ENCODE results near the gene UBTD1. TPM values are rescaled to one million over a fixed set of nuclear protein-coding genes. Genes with fewer than 3 reads are reported as not detected.
"Not testable (repeated sequence)": the region's sequence is repeated elsewhere in the genome, so short reads cannot be mapped to it uniquely, and the experiment has no call there.

Gene UBTD1
- total RNA-seq, 2 donors from 2014 or later: 19.1 to 19.3 TPM

DNA sequence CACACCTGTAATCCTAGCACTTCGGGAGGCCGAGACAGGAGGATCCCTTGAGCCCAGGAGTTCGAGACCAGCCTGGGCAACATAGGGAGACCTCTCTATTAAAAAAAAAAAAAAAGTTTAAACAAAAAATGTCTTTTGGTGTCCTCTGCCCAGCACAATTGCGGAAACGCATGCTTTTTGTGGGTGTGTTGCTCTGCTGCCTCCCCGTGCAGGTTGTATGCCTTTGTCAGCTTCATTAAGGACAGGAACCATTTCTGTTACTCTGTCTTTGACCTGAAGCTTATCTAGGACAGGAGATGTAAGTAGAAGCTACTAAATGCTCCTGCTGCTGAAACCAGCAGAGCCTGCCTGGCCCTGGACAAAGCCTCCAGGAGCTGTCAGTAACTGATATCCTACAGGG is 52.5 kb downstream of the UBTD1 start:
- peaks cover 6% of the 10 kb centered on the region for H3K36me3 Mint-ChIP-seq (ENCODE audit: low read depth)
- no peaks in the 10 kb centered on the region for H3K27me3 Mint-ChIP-seq (ENCODE audit: insufficient read depth)
- TF ChIP-seq, protein P1, sequence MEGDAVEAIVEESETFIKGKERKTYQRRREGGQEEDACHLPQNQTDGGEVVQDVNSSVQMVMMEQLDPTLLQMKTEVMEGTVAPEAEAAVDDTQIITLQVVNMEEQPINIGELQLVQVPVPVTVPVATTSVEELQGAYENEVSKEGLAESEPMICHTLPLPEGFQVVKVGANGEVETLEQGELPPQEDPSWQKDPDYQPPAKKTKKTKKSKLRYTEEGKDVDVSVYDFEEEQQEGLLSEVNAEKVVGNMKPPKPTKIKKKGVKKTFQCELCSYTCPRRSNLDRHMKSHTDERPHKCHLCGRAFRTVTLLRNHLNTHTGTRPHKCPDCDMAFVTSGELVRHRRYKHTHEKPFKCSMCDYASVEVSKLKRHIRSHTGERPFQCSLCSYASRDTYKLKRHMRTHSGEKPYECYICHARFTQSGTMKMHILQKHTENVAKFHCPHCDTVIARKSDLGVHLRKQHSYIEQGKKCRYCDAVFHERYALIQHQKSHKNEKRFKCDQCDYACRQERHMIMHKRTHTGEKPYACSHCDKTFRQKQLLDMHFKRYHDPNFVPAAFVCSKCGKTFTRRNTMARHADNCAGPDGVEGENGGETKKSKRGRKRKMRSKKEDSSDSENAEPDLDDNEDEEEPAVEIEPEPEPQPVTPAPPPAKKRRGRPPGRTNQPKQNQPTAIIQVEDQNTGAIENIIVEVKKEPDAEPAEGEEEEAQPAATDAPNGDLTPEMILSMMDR (conservative IDR thresholded peaks at IDR 0.05): no peak
- WGBS, 2 experiments (ENCODE audit: insufficient coverage in 1 of 2, insufficient read length in 1 of 2): 85 to 90% methylated on average over 6 of the region's 6 CpGs
- no peak overlapping the region for H3K4me3 ChIP-seq (ENCODE audit: low read length)
- no peak for DNase-seq
- H3K36me3 ChIP-seq (ENCODE audit: control insufficient read depth, insufficient read depth, low read length): no peaks in the 10 kb centered on the region
- H3K27me3 ChIP-seq (ENCODE audit: control insufficient read depth, insufficient read depth, low read length, poor library complexity, severe bottlenecking): no peaks in the 10 kb centered on the region
- no peak overlapping the region for H3K27ac Mint-ChIP-seq
- H3K9me3 ChIP-seq (ENCODE audit: control insufficient read depth, low read length): peaks cover 11% of the 10 kb centered on the region
- peaks cover 12% of the 10 kb centered on the region for H3K9me3 Mint-ChIP-seq
- no peak overlapping the region for H3K27ac ChIP-seq (ENCODE audit: low read depth, low read length)
- H3K9ac ChIP-seq (ENCODE audit: extremely low read depth, low read length, poor library complexity, severe bottlenecking): no peak overlapping the region
- H3K4me3 Mint-ChIP-seq: no peak overlapping the region
- peaks cover 5% of the 10 kb centered on the region for H3K4me1 ChIP-seq (ENCODE audit: control insufficient read depth, insufficient read depth, low read length)
- peaks cover 20% of the 10 kb centered on the region for H3K4me1 Mint-ChIP-seq

DNA sequence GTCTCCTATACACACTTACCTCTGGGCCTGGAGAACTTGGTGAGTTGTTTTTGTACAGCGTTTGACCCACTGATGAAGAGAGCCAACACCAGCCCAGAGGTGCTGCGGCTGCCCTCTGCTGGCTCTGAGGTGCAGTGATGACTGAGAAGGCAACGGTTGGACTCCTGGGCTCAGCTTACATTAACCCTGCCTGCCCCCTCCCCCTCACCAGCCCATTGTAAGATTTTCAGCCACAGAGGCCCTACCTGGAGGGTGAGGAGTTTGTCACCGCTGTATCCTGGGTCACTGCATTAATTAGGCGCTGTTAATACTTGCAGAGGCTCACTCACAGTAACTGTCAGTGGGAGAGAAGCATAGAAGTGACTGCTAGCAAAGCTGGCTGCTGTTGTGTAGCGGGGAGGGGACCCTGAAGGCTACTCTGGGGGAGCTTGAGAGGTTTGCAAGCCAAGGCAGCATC is 54.9 kb downstream of the UBTD1 start:
- TF ChIP-seq, protein P1 (conservative IDR thresholded peaks at IDR 0.05): peak; percentile 91
- Histone ChIP-seq H3K9ac (ENCODE audit: extremely low read depth, low read length, poor library complexity, severe bottlenecking) (no peak overlapping the region), H3K4me1 (ENCODE audit: control insufficient read depth, insufficient read depth, low read length) (peaks cover 5% of the 10 kb centered on the region), H3K36me3 (ENCODE audit: control insufficient read depth, insufficient read depth, low read length) (no peaks in the 10 kb centered on the region), H3K27ac (ENCODE audit: low read depth, low read length) (no peak overlapping the region), H3K9me3 (ENCODE audit: control insufficient read depth, low read length) (peaks cover 11% of the 10 kb centered on the region), H3K27me3 (ENCODE audit: control insufficient read depth, insufficient read depth, low read length, poor library complexity, severe bottlenecking) (no peaks in the 10 kb centered on the region), H3K4me3 (ENCODE audit: low read length) (no peak overlapping the region)
- 16 to 50% methylated on average over 2 to 6 of the region's 6 CpGs for WGBS, 2 experiments (ENCODE audit: insufficient coverage in 1 of 2, insufficient read length in 1 of 2)
- DNase-seq: peak; percentile 96
- Mint-ChIP-seq H3K4me3 (no peak overlapping the region), H3K27ac (peak overlapping the region; percentile 81), H3K4me1 (peaks cover 20% of the 10 kb centered on the region), H3K27me3 (ENCODE audit: insufficient read depth) (no peaks in the 10 kb centered on the region), H3K36me3 (ENCODE audit: low read depth) (peaks cover 6% of the 10 kb centered on the region), H3K9me3 (peaks cover 12% of the 10 kb centered on the region)

DNA sequence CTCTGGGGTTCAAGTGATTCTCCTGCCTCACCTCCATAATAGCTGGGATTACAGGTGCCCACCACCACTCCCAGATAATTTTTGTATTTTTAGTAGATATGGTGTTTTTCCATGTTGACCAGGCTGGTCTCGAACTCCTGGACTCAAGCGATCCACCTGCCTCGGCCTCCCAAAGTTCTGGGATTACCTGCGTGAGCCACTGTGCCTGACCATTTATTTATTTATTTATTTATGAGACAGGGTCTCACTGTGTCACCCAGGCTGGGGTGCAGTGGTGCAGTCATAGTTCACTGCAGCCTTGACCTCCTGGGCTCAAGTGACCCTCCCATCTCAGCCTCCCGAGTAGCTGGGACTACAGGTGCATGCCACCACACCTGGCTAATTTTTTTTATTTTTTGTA is 55.6 kb downstream of the UBTD1 start:
- WGBS, 2 experiments (ENCODE audit: insufficient coverage in 1 of 2, insufficient read length in 1 of 2): 97% methylated on average over 5 of the region's 5 CpGs; no CpG with 5 or more reads in 1 of the 2 experiments
- H3K4me3 Mint-ChIP-seq, H3K27ac Mint-ChIP-seq: not testable (repeated sequence)

DNA sequence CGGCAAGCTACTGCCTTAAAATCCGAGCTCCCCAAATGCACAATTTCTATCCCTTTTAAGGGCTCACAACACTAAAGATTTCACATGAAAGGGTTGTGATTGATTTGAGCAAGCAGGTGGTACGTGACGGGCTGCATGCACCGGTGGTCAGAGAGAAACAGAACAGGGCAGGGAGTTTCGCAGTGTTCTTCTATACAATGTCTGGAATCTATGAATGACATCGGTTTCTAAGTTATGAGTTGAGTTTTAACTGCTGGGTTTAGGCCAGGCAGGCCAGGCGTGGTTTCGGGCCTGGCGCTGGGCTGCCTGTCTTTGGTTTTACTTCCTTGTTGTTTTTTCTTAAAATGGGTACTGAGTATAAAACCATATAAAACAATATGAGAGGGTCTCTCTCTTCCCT is 56.8 kb downstream of the UBTD1 start:
- WGBS, 2 experiments (ENCODE audit: insufficient coverage in 1 of 2, insufficient read length in 1 of 2): 100% methylated on average over 1 to 6 of the region's 10 CpGs
- DNase-seq; H3K27me3 ChIP-seq (ENCODE audit: control insufficient read depth, insufficient read depth, low read length, poor library complexity, severe bottlenecking): not testable (repeated sequence)

More for the DNA sequence above, 55.6 kb downstream of the UBTD1 start:
- H3K27me3 Mint-ChIP-seq (ENCODE audit: insufficient read depth); DNase-seq; H3K4me1 ChIP-seq (ENCODE audit: control insufficient read depth, insufficient read depth, low read length); H3K27ac ChIP-seq (ENCODE audit: low read depth, low read length); H3K4me3 ChIP-seq (ENCODE audit: low read length); H3K27me3 ChIP-seq (ENCODE audit: control insufficient read depth, insufficient read depth, low read length, poor library complexity, severe bottlenecking); H3K36me3 ChIP-seq (ENCODE audit: control insufficient read depth, insufficient read depth, low read length); H3K36me3 Mint-ChIP-seq (ENCODE audit: low read depth); H3K9ac ChIP-seq (ENCODE audit: extremely low read depth, low read length, poor library complexity, severe bottlenecking): not testable (repeated sequence)
- peaks cover 20% of the 10 kb centered on the region for H3K4me1 Mint-ChIP-seq
- peaks cover 11% of the 10 kb centered on the region for H3K9me3 ChIP-seq (ENCODE audit: control insufficient read depth, low read length)
- H3K9me3 Mint-ChIP-seq: peaks cover 12% of the 10 kb centered on the region

DNA sequence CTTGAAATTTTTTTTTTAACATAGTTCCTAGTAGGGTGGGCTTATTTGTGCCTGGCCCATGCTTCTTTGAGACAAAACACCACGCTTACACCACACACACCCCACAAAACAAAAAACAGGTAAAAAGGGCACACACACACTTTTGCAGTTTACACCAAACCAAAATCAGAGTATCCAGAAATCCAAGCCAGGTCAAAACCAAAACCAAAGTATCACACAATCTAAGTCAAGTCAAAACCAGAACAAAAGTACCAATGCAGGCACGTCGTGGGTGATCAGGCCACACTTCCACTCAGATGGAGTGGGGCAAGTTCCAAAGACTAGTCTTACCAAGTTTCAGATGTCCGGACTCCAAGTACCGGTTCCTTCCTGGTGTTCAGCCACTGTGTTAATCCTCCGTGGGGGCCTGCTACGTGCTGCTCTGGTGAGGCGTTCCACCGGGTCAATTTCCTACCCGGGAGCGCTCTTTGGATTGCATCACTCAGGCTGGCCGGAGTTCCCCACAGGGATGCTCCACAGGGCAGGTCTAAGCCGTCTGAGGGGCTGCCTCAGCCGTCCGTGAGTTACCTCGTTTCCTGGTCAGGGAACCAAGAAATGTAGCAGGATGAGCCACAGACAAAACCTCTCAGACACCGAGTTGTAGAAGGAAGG is 62.1 kb downstream of the UBTD1 start:
- 94 to 95% methylated on average over 16 to 17 of the region's 17 CpGs for WGBS, 2 experiments (ENCODE audit: insufficient coverage in 1 of 2, insufficient read length in 1 of 2)
- H3K27ac ChIP-seq (ENCODE audit: low read depth, low read length): not testable (repeated sequence)

More for the DNA sequence above, 56.8 kb downstream of the UBTD1 start:
- not testable (repeated sequence) for H3K9ac ChIP-seq (ENCODE audit: extremely low read depth, low read length, poor library complexity, severe bottlenecking); H3K4me1 ChIP-seq (ENCODE audit: control insufficient read depth, insufficient read depth, low read length); H3K4me3 ChIP-seq (ENCODE audit: low read length); H3K36me3 ChIP-seq (ENCODE audit: control insufficient read depth, insufficient read depth, low read length); H3K27ac Mint-ChIP-seq; H3K27ac ChIP-seq (ENCODE audit: low read depth, low read length); H3K4me3 Mint-ChIP-seq; H3K36me3 Mint-ChIP-seq (ENCODE audit: low read depth); H3K27me3 Mint-ChIP-seq (ENCODE audit: insufficient read depth)
- Mint-ChIP-seq H3K9me3 (peaks cover 18% of the 10 kb centered on the region), H3K4me1 (peaks cover 10% of the 10 kb centered on the region)
- H3K9me3 ChIP-seq (ENCODE audit: control insufficient read depth, low read length): peaks cover 11% of the 10 kb centered on the region

More for the DNA sequence above, 62.1 kb downstream of the UBTD1 start:
- not testable (repeated sequence) for H3K4me3 Mint-ChIP-seq; H3K4me1 ChIP-seq (ENCODE audit: control insufficient read depth, insufficient read depth, low read length); H3K27me3 Mint-ChIP-seq (ENCODE audit: insufficient read depth); H3K27me3 ChIP-seq (ENCODE audit: control insufficient read depth, insufficient read depth, low read length, poor library complexity, severe bottlenecking); H3K27ac Mint-ChIP-seq; DNase-seq; H3K4me3 ChIP-seq (ENCODE audit: low read length); H3K36me3 ChIP-seq (ENCODE audit: control insufficient read depth, insufficient read depth, low read length); H3K9me3 ChIP-seq (ENCODE audit: control insufficient read depth, low read length); H3K9ac ChIP-seq (ENCODE audit: extremely low read depth, low read length, poor library complexity, severe bottlenecking)
- Mint-ChIP-seq H3K9me3 (peaks cover 37% of the 10 kb centered on the region), H3K4me1 (peaks cover 13% of the 10 kb centered on the region), H3K36me3 (ENCODE audit: low read depth) (peaks cover 19% of the 10 kb centered on the region)
